ENCODE results near the gene NELFA. TPM values are rescaled to one million over a fixed set of nuclear protein-coding genes. Genes with fewer than 3 reads are reported as not detected.
"Not testable (repeated sequence)": the region's sequence is repeated elsewhere in the genome, so short reads cannot be mapped to it uniquely, and the experiment has no call there.

Gene NELFA
- total RNA-seq, 2 donors from 2014 or later: 8.0 to 12.7 TPM

GRCh38 chr4:2042204-2042946 is 33.6 kb upstream of the NELFA start:
- peak overlapping the region in 1 of 2 donors; percentile 17 for H3K27ac ChIP-seq

GRCh38 chr4:2041239-2042130 is 32.7 kb upstream of the NELFA start:
- H3K9me3 ChIP-seq: no peaks in the 10 kb centered on the region

More at GRCh38 chr4:2042204-2042946, 33.6 kb upstream of the NELFA start:
- Histone ChIP-seq H3K4me3 (peak overlapping the region; percentile 65 to 71), H3K27me3 (peaks cover 15 to 24% of the 10 kb centered on the region in 2 donors), H3K9me3 (no peaks in the 10 kb centered on the region), H3K4me1 (peaks cover 0 to 25% of the 10 kb centered on the region in 2 donors), H3K36me3 (no peaks in the 10 kb centered on the region)
- TF ChIP-seq CTCF (IDR thresholded peaks at IDR 0.05): no peak
- DNase-seq (ENCODE audit: low spot score): no peak

GRCh38 chr4:2040391-2041238 is 31.8 kb upstream of the NELFA start:
- no peak overlapping the region for H3K27ac ChIP-seq
- H3K9me3 ChIP-seq: no peaks in the 10 kb centered on the region
- H3K27me3 ChIP-seq: peaks cover 15 to 19% of the 10 kb centered on the region in 2 donors
- peaks cover 0 to 25% of the 10 kb centered on the region in 2 donors for H3K4me1 ChIP-seq
- peak overlapping the region; percentile 65 to 71 for H3K4me3 ChIP-seq
- DNase-seq (ENCODE audit: low spot score): no peak
- H3K36me3 ChIP-seq: no peaks in the 10 kb centered on the region
- TF ChIP-seq CTCF (IDR thresholded peaks at IDR 0.05): no peak

More at GRCh38 chr4:2041239-2042130, 32.7 kb upstream of the NELFA start:
- H3K36me3 ChIP-seq: no peaks in the 10 kb centered on the region
- H3K27me3 ChIP-seq: peaks cover 15 to 19% of the 10 kb centered on the region in 2 donors
- DNase-seq (ENCODE audit: low spot score): peak; percentile 73
- H3K4me3 ChIP-seq: peak overlapping the region; percentile 65 to 71
- H3K27ac ChIP-seq: peak overlapping the region in 1 of 2 donors; percentile 17
- peaks cover 0 to 25% of the 10 kb centered on the region in 2 donors for H3K4me1 ChIP-seq
- TF ChIP-seq CTCF (IDR thresholded peaks at IDR 0.05): no peak

- no peak overlapping the region for H3K4me3 ChIP-seq
- no peak for DNase-seq (ENCODE audit: low spot score)
- H3K27ac ChIP-seq: no peak overlapping the region
- no peak for TF ChIP-seq CTCF (IDR thresholded peaks at IDR 0.05)
- H3K27me3 ChIP-seq: peaks cover 15 to 17% of the 10 kb centered on the region in 2 donors
- H3K4me1 ChIP-seq: peaks cover 0 to 17% of the 10 kb centered on the region in 2 donors
- no peaks in the 10 kb centered on the region for H3K9me3 ChIP-seq
- H3K36me3 ChIP-seq: no peaks in the 10 kb centered on the region
Measured at GRCh38 chr4:2036866-2037265, 28.1 kb upstream of the NELFA start.

GRCh38 chr4:2036327-2036726 is 27.6 kb upstream of the NELFA start:
- DNase-seq (ENCODE audit: low spot score): no peak
- H3K4me1 ChIP-seq: peaks cover 0 to 12% of the 10 kb centered on the region in 2 donors
- TF ChIP-seq CTCF (IDR thresholded peaks at IDR 0.05): no peak

GRCh38 chr4:2031161-2031560 is 22.4 kb upstream of the NELFA start:
- not testable (repeated sequence) for H3K9me3 ChIP-seq; H3K27ac ChIP-seq; DNase-seq (ENCODE audit: low spot score); H3K4me3 ChIP-seq; H3K36me3 ChIP-seq; H3K4me1 ChIP-seq; H3K27me3 ChIP-seq

More at GRCh38 chr4:2036327-2036726, 27.6 kb upstream of the NELFA start:
- Histone ChIP-seq H3K27me3 (peaks cover 12% of the 10 kb centered on the region in 2 donors), H3K36me3 (no peaks in the 10 kb centered on the region), H3K27ac (no peak overlapping the region), H3K4me3 (no peak overlapping the region), H3K9me3 (no peaks in the 10 kb centered on the region)

GRCh38 chr4:2027120-2027519 is 18.3 kb upstream of the NELFA start:
- not testable (repeated sequence) for H3K4me3 ChIP-seq; H3K4me1 ChIP-seq; H3K9me3 ChIP-seq; H3K27ac ChIP-seq; H3K27me3 ChIP-seq; DNase-seq (ENCODE audit: low spot score); H3K36me3 ChIP-seq

Data from right atrium auricular region (tissue), 2 donors.